AG09319 (cell line): ENCODE measurements around the gene BATF.
"Not testable (repeated sequence)": the region's sequence is repeated elsewhere in the genome, so short reads cannot be mapped to it uniquely, and the experiment has no call there.

Experiments used
- DNase-seq: peaks from one replicate; pipeline ENCODE4 v3.0.0-alpha.2; 2010; ENCODE audit warnings: low read depth; ENCODE audit errors: extremely low read depth
- CTCF ChIP-seq: IDR thresholded peaks from 2 replicates; pipeline ENCODE4 v1.5.1; 2011; ENCODE audit warnings: low read depth, mild to moderate bottlenecking, inconsistent platforms, low read length, moderate library complexity

BATF gene

DNA sequence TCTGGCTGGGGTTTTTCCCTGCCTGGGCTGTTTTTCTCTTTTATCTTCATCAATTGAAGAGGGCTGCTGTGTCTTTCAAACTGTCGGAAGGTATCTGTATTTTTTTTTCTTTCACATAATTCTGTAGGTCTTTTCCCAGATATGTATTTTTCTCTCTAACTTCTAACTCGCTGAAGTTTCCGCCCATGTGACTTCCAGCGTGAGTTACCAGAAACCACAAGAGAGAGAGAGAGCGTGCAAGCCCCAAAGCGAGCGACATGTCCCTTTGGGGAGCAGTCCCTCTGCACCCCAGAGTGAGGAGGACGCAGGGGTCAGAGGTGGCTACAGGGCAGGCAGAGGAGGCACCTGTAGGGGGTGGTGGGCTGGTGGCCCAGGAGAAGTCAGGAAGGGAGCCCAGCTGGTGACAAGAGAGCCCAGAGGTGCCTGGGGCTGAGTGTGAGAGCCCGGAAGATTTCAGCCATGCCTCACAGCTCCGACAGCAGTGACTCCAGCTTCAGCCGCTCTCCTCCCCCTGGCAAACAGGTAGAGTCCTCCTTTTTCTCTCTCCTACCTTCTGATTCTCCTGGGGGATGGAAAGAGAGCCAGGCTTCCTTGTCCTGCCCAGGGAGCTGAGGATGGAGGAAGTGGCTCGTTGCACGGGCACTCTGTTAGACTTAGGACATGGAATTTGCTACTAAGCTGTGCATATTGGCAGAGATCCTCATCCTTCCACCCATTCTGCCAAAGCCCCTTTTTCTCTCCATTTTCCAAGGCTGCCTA, at the start of gene BATF:
BATF (plus strand) TSS at position 246 of the 759 bp plus-strand sequence; CDS start at position 460, 214 bp downstream.
- TF ChIP-seq CTCF = no peak
- no peak for DNase-seq

GRCh38 chr14:75474127-75474526, 48.1 kb upstream of the BATF start:
- DNase-seq = not testable (repeated sequence)

GRCh38 chr14:75476274-75476995, 45.8 kb upstream of the BATF start:
- no peak for DNase-seq

DNA sequence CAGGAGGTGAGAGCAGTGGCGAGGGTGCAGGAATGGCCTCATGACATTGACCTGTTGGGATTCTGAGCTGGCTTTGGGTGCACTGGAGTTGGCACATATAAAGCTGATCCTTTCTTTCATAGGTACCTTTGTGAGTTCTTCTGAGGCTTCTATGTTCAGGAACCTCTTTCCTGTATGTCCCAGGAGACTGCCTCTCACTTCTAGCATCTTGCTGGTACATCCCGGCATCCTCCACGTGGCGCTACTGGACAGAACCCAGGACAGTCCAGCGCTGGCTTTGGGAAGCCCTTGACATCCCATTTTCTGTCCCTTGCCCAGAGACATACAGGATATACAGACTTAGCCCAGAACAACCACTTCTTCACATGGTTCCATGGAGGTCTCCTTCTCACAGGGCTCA, 44.4 kb upstream of the BATF start:
- no peak for TF ChIP-seq CTCF
- no peak for DNase-seq

More at GRCh38 chr14:75476274-75476995, 45.8 kb upstream of the BATF start:
- TF ChIP-seq CTCF = no peak

GRCh38 chr14:75479770-75480600, 42.3 kb upstream of the BATF start:
- no peak for DNase-seq
- TF ChIP-seq CTCF = no peak

DNA sequence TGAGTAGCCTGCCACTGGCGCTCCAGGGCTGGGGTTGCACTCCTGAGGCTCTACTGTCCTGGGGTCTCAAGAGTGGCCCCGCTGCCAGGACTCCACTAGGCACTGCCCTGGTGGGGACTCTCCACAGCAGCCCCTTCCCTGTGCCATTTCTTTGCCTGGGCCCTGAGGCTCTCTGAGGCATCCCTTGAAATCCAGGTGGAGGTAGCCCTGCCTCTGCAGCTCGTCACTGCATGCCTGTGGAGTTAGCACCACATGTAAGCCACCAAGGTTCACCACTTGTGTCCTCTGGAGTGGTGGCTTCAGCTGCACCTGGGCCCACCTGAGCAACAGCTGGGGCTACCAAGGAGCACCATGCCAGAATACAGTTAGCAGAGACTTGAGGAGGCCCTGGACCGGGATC, 39.9 kb upstream of the BATF start:
- no peak for TF ChIP-seq CTCF
- DNase-seq = no peak

- TF ChIP-seq CTCF = no peak
- DNase-seq = no peak
Observed at GRCh38 chr14:75484711-75485429, 37.4 kb upstream of the BATF start.
